HTR-8/SVneo (cell line): Measurements from ENCODE around the gene ITGAX.
A peak's percentile ranks its signal among the peaks of the same experiment; 100 is the strongest.
"Not testable (repeated sequence)": the region's sequence is repeated elsewhere in the genome, so short reads cannot be mapped to it uniquely, and the experiment has no call there.

Experiments
- DNase-seq: peaks from one replicate; pipeline ENCODE4 v3.0.0; 2011; ENCODE audit warnings: low spot score, mixed read lengths; ENCODE audit not compliant: insufficient read length
- FAIRE-seq: peaks from 2 replicates; lab custom pipeline; 2011; peaks lifted over from hg19 to GRCh38; lab: Jason Lieb, UNC

ITGAX gene

GRCh38 chr16:31354394-31355291, at the start of gene ITGAX:
Gene ITGAX (plus strand): TSS chr16:31355176. CDS start chr16:31355255, 79 bp downstream.
- FAIRE-seq (peak; percentile 86), DNase-seq (peak; percentile 92)

DNA sequence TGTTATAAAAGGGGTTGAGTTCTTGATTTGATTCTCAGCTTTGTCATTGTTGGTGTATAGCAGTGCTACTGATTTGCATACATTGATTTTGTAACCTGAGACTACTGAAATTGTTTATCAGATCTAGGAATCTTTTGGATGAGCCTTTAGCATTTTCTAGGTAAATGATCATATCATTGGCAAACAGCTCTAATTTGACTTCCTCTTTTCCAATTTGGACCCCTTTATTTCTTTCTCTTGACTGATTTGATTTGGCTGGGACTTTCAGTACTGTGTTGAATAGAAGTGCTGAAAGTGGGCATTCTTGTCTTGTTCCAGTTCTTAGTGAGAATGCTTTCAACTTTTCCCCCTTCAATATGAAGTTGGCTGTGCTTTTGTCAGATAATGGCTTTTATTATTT, 49.8 kb upstream of the ITGAX start:
- FAIRE-seq (no peak), DNase-seq (no peak)

GRCh38 chr16:31308381-31308780, 46.6 kb upstream of the ITGAX start:
- not testable (repeated sequence) for FAIRE-seq, DNase-seq

DNA sequence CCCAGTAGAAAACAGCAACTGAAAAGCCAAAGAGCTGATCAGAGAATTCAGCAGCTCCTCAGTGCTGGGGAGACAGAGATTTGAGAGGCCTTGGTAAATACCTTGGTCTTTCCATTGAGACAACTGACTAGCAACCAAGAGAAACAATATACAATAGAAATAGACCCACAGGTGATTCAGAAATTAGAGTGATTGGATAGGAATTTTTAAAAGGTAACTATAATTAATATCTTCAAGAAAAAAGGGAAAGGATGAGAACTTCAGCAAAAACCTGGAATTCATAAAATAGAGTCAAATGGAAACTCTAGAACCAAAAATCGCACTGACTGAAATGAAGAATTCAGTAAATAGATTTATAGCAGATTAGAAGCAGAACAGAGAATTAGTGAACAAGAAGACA, 32.5 kb upstream of the ITGAX start:
- DNase-seq (no peak), FAIRE-seq (no peak)

DNA sequence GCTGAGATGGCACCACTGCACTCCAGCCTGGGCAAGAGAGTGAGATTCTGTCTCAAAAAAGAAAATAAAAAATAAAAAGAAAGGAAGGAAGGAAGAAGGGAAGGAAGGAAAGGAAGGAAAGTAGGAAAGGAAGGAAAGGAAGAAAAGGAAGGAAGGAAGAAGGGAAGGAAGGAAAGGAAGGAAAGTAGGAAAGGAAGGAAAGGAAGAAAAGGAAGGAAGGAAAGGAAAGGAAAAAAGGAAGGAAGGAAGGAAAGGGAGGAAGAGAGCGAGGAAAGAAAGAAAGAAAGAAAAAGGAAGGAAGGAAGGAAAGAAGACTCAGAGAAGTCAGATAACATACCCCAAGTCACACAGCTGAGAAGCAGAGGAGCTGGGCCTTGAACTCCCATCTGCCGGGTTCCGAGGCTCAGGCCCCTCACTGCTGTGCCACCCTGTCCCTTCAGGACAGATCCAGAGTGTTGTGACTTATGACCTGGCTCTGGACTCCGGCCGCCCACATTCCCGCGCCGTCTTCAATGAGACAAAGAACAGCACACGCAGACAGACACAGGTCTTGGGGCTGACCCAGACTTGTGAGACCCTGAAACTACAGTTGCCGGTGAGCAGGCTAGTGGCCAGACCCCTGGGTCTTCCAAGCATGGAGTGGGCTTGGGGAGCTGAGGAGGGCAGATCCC, 30.9 kb upstream of the ITGAX start:
- DNase-seq (no peak), FAIRE-seq (no peak)

DNA sequence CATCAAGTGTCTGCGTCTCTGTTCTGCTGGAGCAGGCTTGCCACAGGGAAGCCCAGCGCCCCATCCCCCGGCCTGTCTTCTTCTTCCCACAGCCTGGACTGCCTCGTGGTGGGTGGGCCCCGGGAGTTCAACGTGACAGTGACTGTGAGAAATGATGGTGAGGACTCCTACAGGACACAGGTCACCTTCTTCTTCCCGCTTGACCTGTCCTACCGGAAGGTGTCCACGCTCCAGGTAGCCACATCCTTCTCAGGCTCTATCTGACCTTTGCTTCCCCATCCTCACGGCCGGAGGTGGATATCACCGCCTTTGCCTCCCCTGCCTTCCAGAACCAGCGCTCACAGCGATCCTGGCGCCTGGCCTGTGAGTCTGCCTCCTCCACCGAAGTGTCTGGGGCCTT, 29.8 kb upstream of the ITGAX start:
- DNase-seq (no peak), FAIRE-seq (no peak)

GRCh38 chr16:31327646-31328225, 27.2 kb upstream of the ITGAX start:
- no peak for DNase-seq
- no peak for FAIRE-seq

GRCh38 chr16:31328322-31329052, 26.5 kb upstream of the ITGAX start:
- FAIRE-seq = peak; percentile 90
- DNase-seq = no peak

GRCh38 chr16:31329671-31330552, 25.1 kb upstream of the ITGAX start:
- DNase-seq (no peak), FAIRE-seq (no peak)

GRCh38 chr16:31330553-31330890, 24.5 kb upstream of the ITGAX start:
- no peak for DNase-seq
- no peak for FAIRE-seq

DNA sequence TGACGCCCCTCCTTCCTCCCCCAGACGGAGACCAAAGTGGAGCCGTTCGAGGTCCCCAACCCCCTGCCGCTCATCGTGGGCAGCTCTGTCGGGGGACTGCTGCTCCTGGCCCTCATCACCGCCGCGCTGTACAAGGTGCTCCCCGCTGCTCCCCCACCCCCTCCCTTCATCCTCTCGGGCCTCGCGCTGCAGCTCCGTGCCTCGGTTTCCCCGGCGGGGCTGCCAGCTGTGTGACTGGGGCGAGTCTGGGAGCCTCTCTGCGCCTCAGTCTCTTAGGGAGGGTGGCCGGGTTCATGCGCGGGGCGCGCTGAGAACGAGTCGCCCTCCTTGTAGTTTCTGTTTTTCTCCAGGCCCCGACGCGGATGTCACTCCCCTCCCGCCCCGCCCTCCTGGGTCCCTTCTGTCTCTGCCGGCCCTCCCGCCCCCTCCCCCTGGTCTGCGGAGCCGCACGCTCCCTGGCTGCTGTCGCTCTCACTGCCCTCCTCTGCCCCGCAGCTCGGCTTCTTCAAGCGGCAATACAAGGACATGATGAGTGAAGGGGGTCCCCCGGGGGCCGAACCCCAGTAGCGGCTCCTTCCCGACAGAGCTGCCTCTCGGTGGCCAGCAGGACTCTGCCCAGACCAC, 23.7 kb upstream of the ITGAX start:
- DNase-seq = no peak
- no peak for FAIRE-seq

GRCh38 chr16:31331807-31332301, 23.1 kb upstream of the ITGAX start:
- FAIRE-seq (peak; percentile 93), DNase-seq (no peak)

- no peak for DNase-seq
- FAIRE-seq = no peak
These were observed 22.4 kb upstream of the ITGAX start for GRCh38 chr16:31332544-31332943.

DNA sequence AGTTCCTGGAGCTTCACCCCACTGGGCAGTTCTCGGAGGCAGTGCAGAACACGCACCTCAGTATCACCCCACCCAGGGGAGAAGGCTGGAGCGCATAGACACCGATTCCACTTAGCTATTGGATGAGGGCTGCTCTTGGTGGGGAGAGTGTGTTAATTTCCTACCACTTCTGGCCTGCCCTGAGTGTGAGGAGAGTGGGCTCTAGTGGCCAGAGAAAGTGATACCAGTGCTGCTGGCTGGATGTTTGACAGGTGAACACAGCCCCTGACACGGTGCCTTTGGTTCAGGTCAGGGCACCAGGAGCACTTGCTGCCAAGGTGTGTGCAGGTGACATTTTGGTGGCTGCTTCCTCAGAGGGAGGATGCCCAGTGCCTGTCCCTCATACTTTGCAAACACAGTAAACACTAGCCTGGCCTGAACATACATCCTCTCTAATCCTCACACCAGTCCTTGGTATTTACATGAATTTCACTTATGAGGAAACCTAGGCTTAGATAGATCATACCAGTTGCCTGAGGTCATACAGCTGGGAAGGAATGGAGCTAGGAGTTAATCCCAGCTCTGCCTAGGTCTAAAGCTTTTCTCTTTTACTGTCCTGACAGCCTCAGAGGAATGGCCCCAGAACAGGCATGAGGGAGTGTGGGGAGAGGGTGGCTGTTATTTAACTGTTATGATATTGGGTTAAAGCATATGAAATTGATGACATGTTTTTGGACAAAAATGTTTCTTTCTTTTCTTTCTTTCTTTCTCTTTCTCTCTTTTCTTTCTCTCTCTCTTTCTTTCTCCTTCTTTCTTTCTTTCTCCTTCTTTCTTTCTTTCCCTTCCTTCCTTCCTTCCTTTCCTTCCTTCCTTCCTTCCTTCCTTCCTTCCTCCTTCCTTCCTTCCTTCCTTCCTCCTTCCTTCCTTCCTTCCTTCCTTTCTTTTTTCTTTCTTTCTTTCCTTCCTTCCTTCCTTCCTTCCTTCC, 21.0 kb upstream of the ITGAX start:
- DNase-seq = peak; percentile 61
- peak; percentile 38 for FAIRE-seq

- DNase-seq = no peak
- FAIRE-seq = no peak
These were observed 20.0 kb upstream of the ITGAX start for GRCh38 chr16:31334934-31335333.

DNA sequence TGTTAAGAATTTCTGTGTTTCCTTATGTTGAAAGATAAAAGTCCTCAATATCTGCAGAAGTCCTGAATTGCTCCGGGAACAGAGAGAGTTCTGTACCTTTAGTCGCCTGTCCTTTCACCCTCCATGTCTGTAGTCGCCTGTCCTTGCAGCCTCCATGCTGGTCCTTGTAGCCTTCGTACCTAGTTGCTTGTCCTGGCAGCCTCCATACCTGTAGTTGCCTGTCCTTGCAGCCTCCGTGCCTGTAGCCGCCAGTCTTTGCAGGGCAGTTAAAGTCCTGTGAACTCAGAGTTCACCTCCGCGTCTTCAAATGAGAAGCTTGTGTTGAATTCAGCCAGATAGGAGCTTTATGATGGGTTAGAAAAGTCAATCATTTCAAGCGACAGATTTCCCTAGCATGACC, 19.5 kb upstream of the ITGAX start:
- no peak for FAIRE-seq
- no peak for DNase-seq

GRCh38 chr16:31338166-31338685, 16.8 kb upstream of the ITGAX start:
- not testable (repeated sequence) for FAIRE-seq, DNase-seq

DNA sequence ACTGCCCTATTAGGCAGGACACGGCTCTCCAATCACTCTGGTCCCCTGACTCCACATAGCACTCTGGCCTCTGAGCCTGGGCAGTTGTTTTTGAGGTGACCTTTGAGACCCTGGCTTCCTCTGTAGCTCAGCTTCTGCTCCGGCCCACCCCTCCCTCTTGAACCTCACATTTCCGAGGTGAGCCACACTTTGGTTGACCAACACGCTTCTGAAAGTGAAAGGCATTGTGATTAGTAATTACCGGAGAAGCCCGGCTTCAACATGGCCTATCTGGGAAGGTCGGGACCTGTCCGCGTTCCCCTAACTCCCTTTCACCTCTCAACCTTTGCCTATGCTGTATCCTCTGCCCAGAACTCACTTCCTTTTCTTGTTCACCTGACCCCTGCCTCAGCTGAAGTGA, 10.3 kb upstream of the ITGAX start:
- DNase-seq = no peak

More for the DNA sequence above, 10.3 kb upstream of the ITGAX start:
- no peak for FAIRE-seq
